HG03378 (cell line): ENCODE results near the gene ZNF385B.

Source experiments
- ATAC-seq: cut with Tn5 transposase; IDR thresholded peaks from one replicate; pipeline ENCODE4 v1.9.1; 2021; ENCODE audit warnings: mild to moderate bottlenecking, moderate library complexity; ENCODE audit not compliant: unreplicated experiment

ZNF385B gene

DNA sequence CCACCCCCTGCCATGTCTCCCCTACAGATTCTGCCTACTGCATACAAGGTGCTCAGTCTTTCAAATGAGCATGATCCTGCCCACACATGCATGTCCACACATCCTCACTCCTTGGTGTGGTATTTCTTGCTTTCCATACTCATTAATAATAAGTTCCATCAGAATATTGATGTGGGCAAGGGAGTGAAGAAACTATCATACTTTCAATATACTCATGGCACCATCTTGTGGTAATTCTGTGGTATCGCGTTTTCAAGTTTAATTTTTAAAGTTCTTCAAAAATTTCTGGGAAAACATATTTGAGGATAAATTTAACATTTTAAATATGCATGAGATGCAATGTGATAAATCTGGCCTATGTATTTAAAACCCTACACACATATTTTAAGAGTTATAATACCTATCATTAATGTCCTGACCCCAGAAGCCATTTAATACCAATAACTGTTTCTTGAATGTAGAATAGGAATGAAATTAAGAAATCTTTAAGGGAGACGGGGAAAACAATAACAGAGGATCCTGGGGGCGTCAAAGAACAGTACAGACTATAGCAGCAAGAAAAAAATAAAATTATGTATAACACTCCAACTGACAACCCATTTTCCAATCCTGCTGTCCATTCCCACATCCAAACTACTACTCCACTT is 110.1 kb downstream of the ZNF385B start:
- no peak for ATAC-seq

DNA sequence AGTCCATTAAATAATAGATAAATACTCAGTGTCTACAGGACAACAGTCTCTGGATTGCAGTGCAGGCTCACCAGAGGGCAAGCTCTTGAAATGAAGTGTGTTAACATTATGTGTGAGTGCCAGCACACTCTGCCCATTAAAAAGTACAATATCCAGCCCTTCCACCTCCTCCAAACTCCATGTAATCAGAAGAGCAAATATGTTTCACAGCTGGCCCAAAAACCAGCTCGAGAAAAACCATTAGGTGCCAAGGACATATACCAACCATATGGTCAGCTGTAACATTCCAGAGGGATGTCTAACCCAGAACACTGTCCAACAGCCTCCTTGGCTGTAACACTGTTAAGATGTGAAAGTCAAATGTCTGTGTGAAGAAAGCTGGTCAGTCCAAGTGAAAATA is 112.2 kb downstream of the ZNF385B start:
- ATAC-seq = no peak

- ATAC-seq = no peak
Measured at GRCh38 chr2:179746981-179747380, 114.4 kb downstream of the ZNF385B start.

- no peak for ATAC-seq
Measured at GRCh38 chr2:179745635-179746256, 115.7 kb downstream of the ZNF385B start.

DNA sequence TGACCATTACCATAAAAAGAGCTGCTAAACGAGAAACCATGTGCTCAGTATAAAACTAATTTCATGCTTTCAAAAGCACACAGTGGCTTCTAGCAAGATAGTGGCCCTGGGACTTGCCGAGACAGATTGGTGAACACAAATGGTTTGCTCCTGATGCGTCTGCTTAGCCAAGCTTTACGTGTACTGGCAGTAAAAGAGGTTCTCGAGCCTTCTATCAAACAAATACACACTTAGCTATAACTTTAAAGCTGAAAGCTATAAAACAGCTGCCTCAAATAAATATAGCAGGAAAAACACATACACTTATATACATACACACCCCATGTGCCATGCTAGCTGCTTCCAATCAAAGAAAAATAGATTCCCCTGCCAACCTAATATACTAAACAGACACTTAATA is 117.0 kb downstream of the ZNF385B start:
- no peak for ATAC-seq

- no peak for ATAC-seq
Measured at GRCh38 chr2:179741317-179741716, 120.1 kb downstream of the ZNF385B start.

GRCh38 chr2:179729966-179730365 is 131.4 kb downstream of the ZNF385B start:
- no peak for ATAC-seq

GRCh38 chr2:179726461-179727180 is 134.8 kb downstream of the ZNF385B start:
- ATAC-seq = no peak

GRCh38 chr2:179724403-179724802 is 137.0 kb downstream of the ZNF385B start:
- no peak for ATAC-seq

DNA sequence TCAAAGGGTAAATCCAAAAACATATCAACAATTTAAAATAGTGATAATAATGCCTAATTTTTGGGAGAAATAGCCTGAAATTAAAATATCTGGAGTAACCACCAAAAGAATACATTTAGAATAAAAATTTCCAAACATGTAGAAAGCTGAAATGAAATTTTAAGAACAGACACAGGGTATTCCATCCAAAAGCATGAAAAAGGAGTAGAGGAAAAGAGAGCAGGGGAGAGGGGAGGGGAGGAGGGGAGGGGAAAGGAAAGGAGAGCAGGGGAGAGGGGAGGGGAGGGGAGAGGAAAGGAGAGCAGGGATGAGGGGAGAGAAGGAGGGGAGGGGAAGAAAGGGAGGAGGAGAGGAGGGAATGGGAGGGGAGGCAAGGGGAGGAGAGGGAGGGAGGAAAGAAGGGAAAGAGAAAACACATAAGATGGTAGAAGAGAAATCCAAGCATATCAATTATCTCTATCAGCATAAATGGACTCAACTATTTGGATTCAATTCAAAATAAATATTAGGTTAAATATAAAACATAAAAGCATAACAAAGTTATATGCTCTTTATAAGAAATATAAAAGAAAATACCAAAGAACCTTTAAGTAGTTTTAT is 141.1 kb downstream of the ZNF385B start:
- ATAC-seq = no peak

DNA sequence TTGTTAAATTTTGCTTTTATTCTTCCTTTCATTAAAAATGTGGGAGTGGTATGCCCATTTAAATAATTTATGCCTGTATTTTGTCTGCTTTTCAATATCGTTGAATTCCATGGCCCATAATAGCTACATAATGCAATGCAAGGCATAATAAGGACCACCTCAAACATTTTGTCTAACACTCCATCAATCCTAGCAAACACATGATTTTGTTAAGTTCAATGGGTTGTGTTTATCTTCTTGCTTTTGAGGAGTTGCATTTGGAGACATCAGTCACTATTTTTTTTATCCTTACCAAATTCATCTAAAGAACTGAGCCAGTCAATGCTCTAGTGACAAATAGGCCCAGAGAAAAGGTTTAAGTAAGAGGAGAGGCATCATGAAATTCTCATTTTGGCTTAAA is 145.5 kb downstream of the ZNF385B start:
- ATAC-seq = no peak

- no peak for ATAC-seq
Measured at GRCh38 chr2:179715196-179715595, 146.2 kb downstream of the ZNF385B start.

DNA sequence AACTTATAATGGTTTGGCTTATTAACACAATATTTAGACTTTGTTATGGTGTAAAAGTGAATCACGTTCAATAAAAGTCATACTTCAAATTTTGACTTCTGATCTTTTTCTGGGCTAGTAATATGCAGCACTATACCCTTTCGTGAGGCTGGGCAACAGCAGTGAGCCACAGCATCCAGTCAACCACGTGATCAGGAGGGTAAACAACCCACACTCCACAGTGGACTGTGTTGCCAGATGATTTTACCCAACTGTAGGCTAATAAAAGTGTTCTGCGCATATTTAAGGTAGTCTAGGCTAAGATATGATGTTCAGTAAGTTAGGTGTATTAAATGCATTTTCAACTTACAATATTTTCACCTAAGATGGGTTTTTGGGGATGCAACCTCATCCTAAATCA is 148.6 kb downstream of the ZNF385B start:
- ATAC-seq = no peak

- no peak for ATAC-seq
Measured at GRCh38 chr2:179711375-179711774, 150.0 kb downstream of the ZNF385B start.

GRCh38 chr2:179703702-179704101 is 157.7 kb downstream of the ZNF385B start:
- ATAC-seq = no peak

GRCh38 chr2:179702912-179703311 is 158.5 kb downstream of the ZNF385B start:
- ATAC-seq = no peak

DNA sequence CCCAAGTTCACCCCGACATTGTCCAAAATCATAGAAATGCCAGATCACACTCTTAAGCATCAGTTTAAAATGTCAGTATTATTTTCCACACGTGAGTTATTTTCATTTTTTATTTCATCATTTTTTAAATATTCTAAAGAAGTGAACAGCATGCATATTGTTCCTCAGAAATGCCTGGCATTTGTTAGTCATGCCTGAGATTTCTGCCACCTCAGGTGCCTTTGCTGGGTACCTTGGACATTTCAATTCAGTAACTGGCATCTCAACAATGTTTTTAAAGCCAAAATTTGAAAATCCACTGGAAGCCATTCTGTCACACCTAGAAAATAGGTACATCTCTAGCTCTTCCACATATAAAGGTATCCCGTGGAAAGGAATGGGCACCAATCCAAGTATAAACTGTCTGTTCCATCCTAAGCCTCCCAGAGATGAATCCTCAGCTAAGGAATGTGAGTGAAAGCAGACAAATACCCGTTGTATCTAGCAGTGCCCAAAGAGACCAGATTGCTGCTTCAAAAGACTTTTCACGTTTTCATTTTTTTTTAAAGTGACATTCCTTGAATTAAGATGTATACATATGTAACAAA is 159.8 kb downstream of the ZNF385B start:
- ATAC-seq = no peak

DNA sequence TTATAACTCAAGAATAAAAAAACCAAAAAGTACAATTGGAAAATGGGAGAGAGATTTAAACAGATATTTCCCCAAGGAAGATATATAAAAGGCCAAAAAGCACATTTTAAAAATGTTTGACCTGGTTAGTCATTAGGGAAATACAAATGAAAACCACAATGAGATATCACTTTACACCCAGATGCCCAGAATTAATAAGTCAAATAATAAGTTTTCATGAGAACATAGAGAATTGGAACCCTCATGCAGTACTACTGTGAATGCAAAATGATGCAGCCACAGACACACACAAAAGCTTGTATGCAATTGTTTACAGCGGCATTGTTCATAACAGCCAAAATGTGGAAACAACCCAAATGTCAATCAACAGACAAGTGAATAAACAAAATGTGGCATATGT is 165.9 kb downstream of the ZNF385B start:
- ATAC-seq = no peak

DNA sequence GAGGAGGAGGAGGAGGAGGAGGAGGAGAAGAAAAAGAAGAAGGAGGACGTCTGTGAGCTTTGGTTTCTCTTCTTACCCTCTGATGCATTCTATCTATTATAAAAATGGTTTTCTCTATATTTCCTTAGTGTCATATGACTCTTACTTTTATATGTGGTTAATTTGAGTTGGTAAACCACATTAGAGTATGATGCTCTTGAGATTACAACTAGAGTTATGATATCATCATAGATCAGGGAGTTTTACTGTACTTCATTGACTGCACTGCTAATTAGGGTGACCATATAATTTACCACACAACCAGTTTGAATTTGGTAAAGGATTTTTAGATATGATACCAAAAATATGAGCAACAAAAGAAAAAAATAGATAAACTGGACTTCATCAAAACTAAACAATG is 166.4 kb downstream of the ZNF385B start:
- no peak for ATAC-seq

DNA sequence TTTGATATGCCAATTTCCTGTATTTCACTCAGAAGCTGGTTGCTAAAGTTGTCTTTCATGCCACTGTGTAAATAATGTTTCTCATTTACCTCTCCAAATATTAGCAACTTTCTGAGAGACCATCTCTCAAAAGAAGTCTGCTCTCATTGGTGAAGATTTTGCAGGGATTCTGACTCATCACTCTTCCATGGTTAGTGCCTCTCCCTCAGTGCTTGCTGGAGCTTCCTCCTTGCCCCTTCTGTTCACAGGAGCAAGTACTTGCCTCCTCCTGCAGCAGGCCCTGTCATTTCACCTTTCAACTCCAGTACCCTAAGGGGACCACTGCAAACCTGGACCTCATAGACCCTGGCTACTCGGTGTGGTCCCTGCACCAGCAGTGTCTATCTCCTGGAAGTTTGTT is 168.8 kb downstream of the ZNF385B start:
- no peak for ATAC-seq

GRCh38 chr2:179692043-179692442 is 169.4 kb downstream of the ZNF385B start:
- no peak for ATAC-seq
